ENCODE data around the gene UCHL5. TPM values are rescaled to one million over a fixed set of nuclear protein-coding genes. Genes with fewer than 3 reads are reported as not detected.

UCHL5 gene
- total RNA-seq, 4 donors from 2014 or later = 7.4 to 40.9 (median 23.1) TPM

DNA sequence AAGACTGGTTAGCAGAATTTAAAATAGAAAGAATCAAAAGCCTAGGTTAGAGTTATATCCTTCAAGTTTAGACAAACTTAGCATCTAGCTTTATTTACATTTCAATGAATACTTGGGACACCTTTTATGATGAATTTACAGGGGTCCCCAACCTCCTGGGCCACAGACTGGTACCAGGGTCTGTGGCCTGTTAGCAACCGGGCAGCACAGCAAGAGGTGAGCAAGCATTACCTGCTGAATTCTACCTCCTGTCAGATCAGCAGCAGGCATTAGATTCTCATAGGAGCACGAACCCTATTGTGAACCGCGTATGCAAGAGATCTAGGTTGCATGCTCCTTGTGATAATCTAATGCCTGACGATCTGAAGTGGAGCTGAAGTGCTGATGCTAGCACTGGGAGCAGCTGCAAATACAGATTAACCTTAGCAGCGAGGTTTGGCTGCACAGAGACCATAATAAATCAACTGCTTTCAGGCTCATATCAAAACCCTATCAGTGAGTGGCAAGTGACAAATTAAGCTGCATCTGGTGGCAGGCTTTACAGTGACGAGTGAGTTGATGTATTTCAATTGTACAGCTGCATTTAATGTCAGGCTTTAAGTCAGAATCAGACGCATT is 82.0 kb downstream of the UCHL5 start:
- TF ChIP-seq POLR2A (IDR thresholded peaks at IDR 0.05) (no peak), CTCF (IDR thresholded peaks at IDR 0.05) (no peak)
- Histone ChIP-seq H3K36me3 (no peaks in the 10 kb centered on the region), H3K27ac (no peak overlapping the region), H3K4me1 (no peaks in the 10 kb centered on the region), H3K27me3 (no peaks in the 10 kb centered on the region), H3K9me3 (no peaks in the 10 kb centered on the region), H3K4me3 (no peak overlapping the region)
- no peak for DNase-seq
- intact Hi-C loops (cut with DNase I; ENCODE audit: low total_unique reads) = no loop called here

DNA sequence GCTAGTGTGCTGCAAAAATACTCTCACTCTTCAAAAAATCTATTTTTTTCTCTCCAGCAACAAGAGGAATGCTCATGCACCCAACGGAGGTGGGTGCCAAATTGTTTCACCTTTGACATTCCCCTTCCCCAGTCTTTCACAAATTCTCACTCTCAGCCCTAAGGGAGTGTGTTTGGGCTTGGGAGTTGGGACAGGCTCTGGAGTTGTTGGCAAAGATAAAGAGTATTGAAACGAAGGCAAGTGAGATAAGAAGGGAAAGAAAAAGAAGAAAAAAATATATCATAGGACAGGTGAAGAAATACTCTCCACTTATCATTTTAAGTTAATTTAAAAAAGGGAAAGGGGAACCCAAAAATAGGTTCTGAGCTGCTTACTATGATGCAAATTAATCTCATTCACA is 82.6 kb downstream of the UCHL5 start:
- intact Hi-C loops (cut with DNase I; ENCODE audit: low total_unique reads) = no loop called here
- H3K27me3 ChIP-seq = no peaks in the 10 kb centered on the region
- no peaks in the 10 kb centered on the region for H3K9me3 ChIP-seq
- H3K36me3 ChIP-seq = no peaks in the 10 kb centered on the region
- H3K27ac ChIP-seq = no peak overlapping the region
- H3K4me3 ChIP-seq = no peak overlapping the region
- H3K4me1 ChIP-seq = no peaks in the 10 kb centered on the region
- no peak for DNase-seq
- no peak for TF ChIP-seq POLR2A (IDR thresholded peaks at IDR 0.05)
- no peak for TF ChIP-seq CTCF (IDR thresholded peaks at IDR 0.05)

GRCh38 chr1:192974701-192975100 is 84.5 kb downstream of the UCHL5 start:
- H3K9me3 ChIP-seq = no peaks in the 10 kb centered on the region
- H3K27ac ChIP-seq = no peak overlapping the region
- H3K36me3 ChIP-seq = no peaks in the 10 kb centered on the region
- TF ChIP-seq POLR2A (IDR thresholded peaks at IDR 0.05) (no peak), CTCF (IDR thresholded peaks at IDR 0.05) (no peak)
- no peak overlapping the region for H3K4me3 ChIP-seq
- H3K4me1 ChIP-seq = no peaks in the 10 kb centered on the region
- intact Hi-C loops (cut with DNase I; ENCODE audit: low total_unique reads) = no loop called here
- H3K27me3 ChIP-seq = no peaks in the 10 kb centered on the region
- DNase-seq = no peak

DNA sequence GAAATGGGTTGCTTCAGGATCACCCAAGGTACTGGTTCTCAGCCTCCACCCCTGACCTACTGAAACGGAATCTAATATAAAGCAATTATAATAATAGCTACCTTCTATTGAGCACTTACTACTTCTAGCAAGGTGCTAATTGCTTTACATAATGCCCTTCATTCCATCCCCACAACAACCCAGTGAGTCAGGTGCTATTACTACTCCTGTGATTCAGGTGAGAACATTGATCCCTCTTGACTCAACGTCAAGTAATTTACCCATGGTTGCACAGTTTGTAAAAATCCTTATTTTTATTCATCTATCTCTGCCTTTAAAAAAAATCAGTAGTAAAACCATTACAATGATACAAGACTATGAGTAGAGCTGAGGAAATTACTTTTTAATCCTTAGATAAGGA is 85.2 kb downstream of the UCHL5 start:
- intact Hi-C loops (cut with DNase I; ENCODE audit: low total_unique reads) = no loop called here
- Histone ChIP-seq H3K27me3 (no peaks in the 10 kb centered on the region), H3K9me3 (no peaks in the 10 kb centered on the region), H3K36me3 (no peaks in the 10 kb centered on the region), H3K4me1 (no peaks in the 10 kb centered on the region), H3K27ac (no peak overlapping the region), H3K4me3 (no peak overlapping the region)
- no peak for DNase-seq
- TF ChIP-seq CTCF (IDR thresholded peaks at IDR 0.05) = no peak
- TF ChIP-seq POLR2A (IDR thresholded peaks at IDR 0.05) = no peak

DNA sequence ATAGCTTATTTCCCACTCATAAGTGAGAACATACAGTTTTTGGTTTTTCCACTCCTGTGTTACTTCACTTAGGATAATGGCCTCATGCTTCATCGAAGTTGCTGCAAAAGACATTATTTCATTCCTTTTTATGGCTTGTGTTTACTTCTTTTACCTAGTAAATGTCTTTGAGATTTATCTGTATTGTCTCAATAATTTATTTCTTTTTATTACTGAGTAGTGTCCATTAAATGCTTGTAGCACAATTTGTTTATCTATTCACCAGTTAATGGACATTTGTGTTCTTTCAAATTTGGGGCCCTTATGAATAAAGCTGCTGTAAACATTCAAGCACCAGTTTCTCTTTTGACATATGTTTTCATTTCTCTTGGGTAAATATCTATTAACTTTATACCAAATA is 86.0 kb downstream of the UCHL5 start:
- Histone ChIP-seq H3K27me3 (no peaks in the 10 kb centered on the region), H3K9me3 (no peaks in the 10 kb centered on the region), H3K36me3 (no peaks in the 10 kb centered on the region), H3K4me3 (no peak overlapping the region), H3K27ac (no peak overlapping the region), H3K4me1 (no peaks in the 10 kb centered on the region)
- intact Hi-C loops (cut with DNase I; ENCODE audit: low total_unique reads) = no loop called here
- no peak for DNase-seq
- TF ChIP-seq POLR2A (IDR thresholded peaks at IDR 0.05) (no peak), CTCF (IDR thresholded peaks at IDR 0.05) (no peak)
